Natural killer cell (primary cell): ENCODE measurements around the gene PTPRJ. TPM values are rescaled to one million over a fixed set of nuclear protein-coding genes. Genes with fewer than 3 reads are reported as not detected.

Experiments
- ATAC-seq, 3 donors: fragments of 150-1000 bp in 2 of 3; fragments of 200-7000 bp in 1 of 3; cut with Tn5 transposase; 1 replicate in 1 of 3; 2 replicates in 2 of 3; pipeline ENCODE4 v1.10.0; 2021; ENCODE audit warnings: mild to moderate bottlenecking in 2 of 3, moderate library complexity in 2 of 3
- DNase-seq, 2 donors: peaks; one replicate each; pipeline versions ENCODE4 v3.0.0 to v3.0.0-alpha.2; 2013 to 2021; ENCODE audit warnings: mixed read lengths in 1 of 2
- H3K27ac ChIP-seq: one replicate; pipeline ENCODE4 v1.5.1; 2013; ENCODE audit warnings: mild to moderate bottlenecking, low read length
- H3K27me3 ChIP-seq: one replicate; pipeline ENCODE4 v1.6.1; 2013; ENCODE audit warnings: low read length; ENCODE audit not compliant: control insufficient read depth, insufficient read depth
- H3K36me3 ChIP-seq: one replicate; pipeline ENCODE4 v1.6.1; 2013; ENCODE audit warnings: low read length; ENCODE audit not compliant: control insufficient read depth, insufficient read depth
- H3K4me1 ChIP-seq: one replicate; pipeline ENCODE4 v1.6.1; 2013; ENCODE audit warnings: low read length; ENCODE audit not compliant: control insufficient read depth, insufficient read depth
- H3K4me3 ChIP-seq: one replicate; pipeline ENCODE4 v1.5.1; 2013; ENCODE audit warnings: low read length
- H3K9me3 ChIP-seq: one replicate; pipeline ENCODE4 v1.6.1; 2013; ENCODE audit warnings: low read length; ENCODE audit not compliant: control insufficient read depth, insufficient read depth
- H3K27ac Mint-ChIP-seq, 2 donors: one replicate each; pipeline ENCODE4 v1.8.0; 2022; ENCODE audit warnings: mild to moderate bottlenecking in 2 of 2, mixed read lengths in 2 of 2, moderate library complexity in 1 of 2
- H3K27me3 Mint-ChIP-seq, 2 donors: one replicate each; pipeline ENCODE4 v1.8.0; 2022; ENCODE audit warnings: low read depth in 2 of 2, mixed read lengths in 2 of 2
- H3K36me3 Mint-ChIP-seq: one replicate; pipeline ENCODE4 v1.8.0; 2022; ENCODE audit warnings: mixed read lengths
- H3K4me1 Mint-ChIP-seq, 2 donors: one replicate each; pipeline ENCODE4 v1.8.0; 2022; ENCODE audit warnings: mixed read lengths in 2 of 2
- H3K4me3 Mint-ChIP-seq: one replicate; pipeline ENCODE4 v1.8.0; 2022; ENCODE audit warnings: mild to moderate bottlenecking, moderate library complexity, mixed read lengths
- H3K9me3 Mint-ChIP-seq, 2 donors: one replicate each; pipeline ENCODE4 v1.8.0; 2022; ENCODE audit warnings: mixed read lengths in 2 of 2
- CTCF ChIP-seq: fragments of 200-600 bp; IDR thresholded peaks from one replicate; pipeline ENCODE4 v1.8.0; 2022; ENCODE audit warnings: antibody characterized with exemption
- WGBS: methylation state at CpG from one replicate; pipeline ENCODE4 v1.1.7; 2013; ENCODE audit warnings: missing lambda C conversion rate; ENCODE audit not compliant: insufficient coverage; 5-methylcytosine and 5-hydroxymethylcytosine counted together
- intact Hi-C: fragments of 100-400 bp; cut with micrococcal nuclease; formaldehyde crosslinking; loops from one replicate; pipeline ENCODE4 v1.14.2; 2022
- total RNA-seq, 4 donors: library from RNA; stranded (reverse); fragments of 120-200 nt in 1 of 4; gene quantifications; one replicate each; pipeline versions ENCODE4 v1.2.3 to v1.2.4, GENCODE V29; 2013 to 2022

PTPRJ gene
- total RNA-seq, 3 donors from 2014 or later (not counting 1 experiment from before 2014, with no cell fraction given): 110 to 127 (median 111) TPM

DNA sequence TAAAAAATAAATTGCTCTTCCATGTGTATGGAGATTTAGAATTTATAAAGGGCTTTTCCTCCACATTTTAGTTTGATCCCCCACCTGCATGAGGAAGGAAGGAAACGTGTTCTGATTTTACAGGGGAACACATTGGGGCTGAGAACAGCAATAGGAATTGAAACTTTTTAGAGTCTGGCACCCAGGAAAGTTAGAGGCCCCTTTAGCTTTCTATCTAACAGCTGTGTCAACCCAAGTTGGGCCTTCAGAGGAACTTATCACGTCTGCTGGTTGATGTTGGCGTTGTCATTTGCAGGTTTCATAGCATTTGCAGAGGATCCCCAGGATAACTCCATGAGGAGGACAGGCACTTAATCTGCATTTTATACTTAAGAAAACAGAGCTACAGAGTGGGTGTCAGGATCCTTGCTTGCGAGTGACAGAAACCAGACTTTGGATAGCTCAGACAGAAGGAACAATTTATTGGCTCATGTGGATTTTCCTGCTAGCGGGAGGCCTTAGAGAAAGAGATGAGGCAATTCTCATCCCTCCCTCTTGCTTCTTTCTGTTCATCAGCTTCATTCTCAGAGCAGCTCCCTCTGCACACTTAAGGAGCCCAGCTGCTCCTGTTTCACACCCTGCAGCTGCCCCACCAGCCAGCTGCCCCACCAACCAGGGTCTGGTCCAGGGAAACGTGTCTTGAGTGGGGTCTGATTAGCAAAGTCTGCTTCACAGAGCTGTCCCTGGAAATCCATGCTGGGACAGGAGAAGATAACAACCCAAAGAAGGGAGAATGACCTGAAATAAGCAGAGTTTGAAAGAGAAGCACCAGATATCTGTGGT, 143.8 kb downstream of the PTPRJ start:
- DNase-seq (no peak), ATAC-seq (no peak)
- Mint-ChIP-seq H3K9me3 (no peaks in the 10 kb centered on the region), H3K4me3 (no peak overlapping the region), H3K27me3 (no peaks in the 10 kb centered on the region), H3K4me1 (peaks cover 36% of the 10 kb centered on the region in 2 donors), H3K36me3 (peaks cover 15% of the 10 kb centered on the region), H3K27ac (peak overlapping the region in 1 of 2 donors; percentile 16)
- Histone ChIP-seq H3K4me1 (no peaks in the 10 kb centered on the region), H3K4me3 (no peak overlapping the region), H3K9me3 (no peaks in the 10 kb centered on the region), H3K27me3 (no peaks in the 10 kb centered on the region), H3K27ac (no peak overlapping the region), H3K36me3 (peaks cover 67% of the 10 kb centered on the region)
- no peak for TF ChIP-seq CTCF
- 80% methylated on average over 6 of the region's 6 CpGs for WGBS
- intact Hi-C loops: no loop called here

- ATAC-seq (no peak), DNase-seq (no peak)
- Mint-ChIP-seq H3K27me3 (no peaks in the 10 kb centered on the region), H3K27ac (no peak overlapping the region), H3K4me3 (no peak overlapping the region), H3K36me3 (peaks cover 15% of the 10 kb centered on the region), H3K4me1 (peaks cover 44% of the 10 kb centered on the region in 2 donors), H3K9me3 (no peaks in the 10 kb centered on the region)
- no peaks in the 10 kb centered on the region for H3K27me3 ChIP-seq
- peaks cover 6% of the 10 kb centered on the region for H3K4me1 ChIP-seq
- intact Hi-C loops: no loop called here
- H3K27ac ChIP-seq: no peak overlapping the region
- peaks cover 73% of the 10 kb centered on the region for H3K36me3 ChIP-seq
- TF ChIP-seq CTCF: no peak
- H3K4me3 ChIP-seq: no peak overlapping the region
- WGBS: 97% methylated on average over 11 of the region's 11 CpGs
- no peaks in the 10 kb centered on the region for H3K9me3 ChIP-seq
Observed at GRCh38 chr11:48124880-48125279, 144.5 kb downstream of the PTPRJ start.

GRCh38 chr11:48125866-48126265, 145.5 kb downstream of the PTPRJ start:
- Histone ChIP-seq H3K36me3 (peaks cover 75% of the 10 kb centered on the region), H3K4me1 (peaks cover 10% of the 10 kb centered on the region), H3K27ac (no peak overlapping the region), H3K9me3 (no peaks in the 10 kb centered on the region), H3K4me3 (no peak overlapping the region), H3K27me3 (no peaks in the 10 kb centered on the region)
- Mint-ChIP-seq H3K9me3 (no peaks in the 10 kb centered on the region), H3K4me1 (peaks cover 49 to 50% of the 10 kb centered on the region in 2 donors), H3K4me3 (no peak overlapping the region), H3K27me3 (no peaks in the 10 kb centered on the region), H3K36me3 (peaks cover 15% of the 10 kb centered on the region), H3K27ac (peak overlapping the region; percentile 41 to 48)
- TF ChIP-seq CTCF: no peak
- DNase-seq (no peak), ATAC-seq (no peak)
- WGBS: 80% methylated on average over 4 of the region's 6 CpGs
- intact Hi-C loops: no loop called here
